ENCODE data around the gene ZMIZ1.

Gene ZMIZ1

DNA sequence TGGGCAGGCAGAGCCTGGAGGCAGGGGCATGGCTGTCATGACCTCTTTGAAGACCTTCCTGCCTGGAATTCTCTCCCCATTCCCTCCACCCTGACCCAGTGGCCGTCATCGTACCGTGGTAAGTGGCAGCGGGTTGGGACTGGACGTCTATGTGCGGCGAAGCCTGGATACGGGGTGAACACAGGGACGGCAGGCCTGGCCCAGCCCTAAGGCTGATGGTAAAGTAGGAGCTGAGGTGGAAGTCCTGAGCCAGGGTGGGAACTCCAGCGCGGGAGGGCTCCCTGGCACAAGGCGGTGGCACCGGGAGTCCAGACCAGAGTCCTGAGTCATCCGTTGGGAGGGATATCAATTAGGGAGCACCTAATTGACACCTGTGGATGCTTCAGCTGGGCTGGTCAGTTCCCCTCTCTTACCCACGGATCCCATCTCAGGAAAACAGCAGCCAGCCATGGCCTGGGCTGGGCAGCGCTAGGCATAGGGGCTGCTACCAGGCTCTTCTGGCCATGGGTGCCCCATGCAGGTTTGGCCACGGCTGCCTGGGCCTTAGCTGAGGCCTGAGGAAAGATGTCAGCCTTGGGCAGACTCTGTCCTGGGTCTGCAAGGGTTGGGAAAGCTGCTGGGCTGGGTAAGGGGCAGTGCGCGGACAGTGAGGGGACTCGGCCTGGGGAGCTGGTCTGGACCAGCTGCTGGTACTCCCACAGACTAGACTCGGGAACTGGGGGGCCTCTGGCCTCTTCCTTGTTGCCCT is 281.8 kb downstream of the ZMIZ1 start:
- Histone ChIP-seq H3K9me3 (ENCODE audit: control insufficient read depth in 5 of 5, low read length in 5 of 5) (no peaks in the 10 kb centered on the region), H3K27ac (ENCODE audit: low read depth, low read length) (no peak overlapping the region), H3K4me3 (ENCODE audit: low read depth in 1 of 5, low read length in 5 of 5) (no peak overlapping the region), H3K4me1 (ENCODE audit: control insufficient read depth in 5 of 5, insufficient read depth in 5 of 5, low read length in 5 of 5) (peaks cover 6 to 43% (median 35%) of the 10 kb centered on the region in 5 donors), H3K9ac (ENCODE audit: low read length in 5 of 5) (no peak overlapping the region), H3K36me3 (ENCODE audit: control insufficient read depth in 5 of 5, insufficient read depth in 5 of 5, low read length in 5 of 5) (peaks cover 2 to 62% (median 58%) of the 10 kb centered on the region in 5 donors), H3K27me3 (ENCODE audit: control insufficient read depth in 5 of 5, insufficient read depth in 4 of 5, low read length in 5 of 5) (no peaks in the 10 kb centered on the region)

GRCh38 chr10:79351332-79351731 is 282.6 kb downstream of the ZMIZ1 start:
- Histone ChIP-seq H3K36me3 (ENCODE audit: control insufficient read depth in 5 of 5, insufficient read depth in 5 of 5, low read length in 5 of 5) (peaks cover 2 to 64% (median 58%) of the 10 kb centered on the region in 5 donors), H3K4me1 (ENCODE audit: control insufficient read depth in 5 of 5, insufficient read depth in 5 of 5, low read length in 5 of 5) (peaks cover 4 to 35% (median 32%) of the 10 kb centered on the region in 5 donors), H3K27ac (ENCODE audit: low read depth, low read length) (no peak overlapping the region), H3K27me3 (ENCODE audit: control insufficient read depth in 5 of 5, insufficient read depth in 4 of 5, low read length in 5 of 5) (no peaks in the 10 kb centered on the region), H3K4me3 (ENCODE audit: low read depth in 1 of 5, low read length in 5 of 5) (no peak overlapping the region), H3K9me3 (ENCODE audit: control insufficient read depth in 5 of 5, low read length in 5 of 5) (no peaks in the 10 kb centered on the region), H3K9ac (ENCODE audit: low read length in 5 of 5) (no peak overlapping the region)

DNA sequence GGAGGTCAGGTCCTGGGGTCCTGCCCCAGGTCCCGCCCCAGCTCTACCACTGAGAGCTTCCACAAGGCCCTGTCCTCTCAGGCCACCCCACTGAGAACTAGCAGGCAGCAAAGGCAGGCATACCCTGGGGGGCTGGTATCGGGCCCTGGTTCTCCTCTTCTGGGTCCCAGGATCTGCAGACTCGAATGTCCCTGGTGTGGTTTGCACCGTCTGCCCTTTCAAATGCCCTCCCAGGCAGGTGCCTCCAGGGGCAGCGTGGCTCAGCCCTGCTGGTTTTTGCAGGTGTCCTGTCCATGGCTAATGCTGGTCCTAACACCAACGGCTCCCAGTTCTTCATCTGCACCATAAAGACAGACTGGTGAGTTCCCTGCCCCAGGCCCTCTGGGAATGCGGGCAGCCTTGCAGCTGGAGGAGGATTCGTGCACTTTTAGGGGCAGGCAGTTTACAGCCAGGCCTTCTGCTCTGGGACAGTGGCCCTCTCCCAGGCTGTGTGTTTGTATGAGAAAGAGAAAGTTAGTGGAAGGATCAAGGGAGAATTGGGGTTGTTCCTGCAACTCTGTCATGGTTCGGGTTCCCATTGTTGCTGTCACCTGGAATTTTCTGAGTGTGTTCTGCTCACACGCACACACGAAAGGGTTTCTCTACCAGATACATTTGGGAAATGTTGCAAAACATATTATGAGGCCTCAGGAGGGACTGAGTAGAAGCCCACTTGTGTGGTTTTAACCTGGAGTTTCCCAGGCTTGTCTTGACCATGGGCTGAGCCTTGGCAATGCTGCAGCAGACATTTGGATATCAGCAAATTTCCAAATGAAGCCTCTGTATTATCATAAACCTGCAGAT is 283.5 kb downstream of the ZMIZ1 start:
- H3K27me3 ChIP-seq (ENCODE audit: control insufficient read depth in 5 of 5, insufficient read depth in 4 of 5, low read length in 5 of 5) = no peaks in the 10 kb centered on the region
- peaks cover 2 to 64% (median 58%) of the 10 kb centered on the region in 5 donors for H3K36me3 ChIP-seq (ENCODE audit: control insufficient read depth in 5 of 5, insufficient read depth in 5 of 5, low read length in 5 of 5)
- H3K9ac ChIP-seq (ENCODE audit: low read length in 5 of 5) = no peak overlapping the region
- H3K27ac ChIP-seq (ENCODE audit: low read depth, low read length) = no peak overlapping the region
- H3K9me3 ChIP-seq (ENCODE audit: control insufficient read depth in 5 of 5, low read length in 5 of 5) = no peaks in the 10 kb centered on the region
- H3K4me1 ChIP-seq (ENCODE audit: control insufficient read depth in 5 of 5, insufficient read depth in 5 of 5, low read length in 5 of 5) = peaks cover 3 to 28% (median 24%) of the 10 kb centered on the region in 5 donors
- no peak overlapping the region for H3K4me3 ChIP-seq (ENCODE audit: low read depth in 1 of 5, low read length in 5 of 5)

GRCh38 chr10:79353000-79353406 is 284.2 kb downstream of the ZMIZ1 start:
- peaks cover 2 to 66% (median 58%) of the 10 kb centered on the region in 5 donors for H3K36me3 ChIP-seq (ENCODE audit: control insufficient read depth in 5 of 5, insufficient read depth in 5 of 5, low read length in 5 of 5)
- no peak overlapping the region for H3K4me3 ChIP-seq (ENCODE audit: low read depth in 1 of 5, low read length in 5 of 5)
- H3K9me3 ChIP-seq (ENCODE audit: control insufficient read depth in 5 of 5, low read length in 5 of 5) = no peaks in the 10 kb centered on the region
- H3K4me1 ChIP-seq (ENCODE audit: control insufficient read depth in 5 of 5, insufficient read depth in 5 of 5, low read length in 5 of 5) = peaks cover 3 to 24% (median 20%) of the 10 kb centered on the region in 5 donors
- H3K27ac ChIP-seq (ENCODE audit: low read depth, low read length) = no peak overlapping the region
- H3K27me3 ChIP-seq (ENCODE audit: control insufficient read depth in 5 of 5, insufficient read depth in 4 of 5, low read length in 5 of 5) = no peaks in the 10 kb centered on the region
- H3K9ac ChIP-seq (ENCODE audit: low read length in 5 of 5) = no peak overlapping the region

- no peak overlapping the region for H3K9ac ChIP-seq (ENCODE audit: low read length in 5 of 5)
- no peaks in the 10 kb centered on the region for H3K27me3 ChIP-seq (ENCODE audit: control insufficient read depth in 5 of 5, insufficient read depth in 4 of 5, low read length in 5 of 5)
- H3K9me3 ChIP-seq (ENCODE audit: control insufficient read depth in 5 of 5, low read length in 5 of 5) = no peaks in the 10 kb centered on the region
- peaks cover 0 to 17% (median 13%) of the 10 kb centered on the region in 5 donors for H3K4me1 ChIP-seq (ENCODE audit: control insufficient read depth in 5 of 5, insufficient read depth in 5 of 5, low read length in 5 of 5)
- no peak overlapping the region for H3K4me3 ChIP-seq (ENCODE audit: low read depth in 1 of 5, low read length in 5 of 5)
- no peak overlapping the region for H3K27ac ChIP-seq (ENCODE audit: low read depth, low read length)
- peaks cover 2 to 66% (median 58%) of the 10 kb centered on the region in 5 donors for H3K36me3 ChIP-seq (ENCODE audit: control insufficient read depth in 5 of 5, insufficient read depth in 5 of 5, low read length in 5 of 5)
Measured at GRCh38 chr10:79353726-79354125, 285.0 kb downstream of the ZMIZ1 start.

- Histone ChIP-seq H3K36me3 (ENCODE audit: control insufficient read depth in 5 of 5, insufficient read depth in 5 of 5, low read length in 5 of 5) (peaks cover 2 to 66% (median 56%) of the 10 kb centered on the region in 5 donors), H3K4me1 (ENCODE audit: control insufficient read depth in 5 of 5, insufficient read depth in 5 of 5, low read length in 5 of 5) (peaks cover 0 to 13% (median 8%) of the 10 kb centered on the region in 5 donors)
Measured at GRCh38 chr10:79354141-79354540, 285.4 kb downstream of the ZMIZ1 start.

GRCh38 chr10:79354615-79355014 is 285.8 kb downstream of the ZMIZ1 start:
- H3K36me3 ChIP-seq (ENCODE audit: control insufficient read depth in 5 of 5, insufficient read depth in 5 of 5, low read length in 5 of 5) = peaks cover 2 to 61% (median 51%) of the 10 kb centered on the region in 5 donors
- peaks cover 0 to 8% (median 4%) of the 10 kb centered on the region in 5 donors for H3K4me1 ChIP-seq (ENCODE audit: control insufficient read depth in 5 of 5, insufficient read depth in 5 of 5, low read length in 5 of 5)
- no peak overlapping the region for H3K4me3 ChIP-seq (ENCODE audit: low read depth in 1 of 5, low read length in 5 of 5)

More at GRCh38 chr10:79354141-79354540, 285.4 kb downstream of the ZMIZ1 start:
- H3K9ac ChIP-seq (ENCODE audit: low read length in 5 of 5) = no peak overlapping the region
- H3K4me3 ChIP-seq (ENCODE audit: low read depth in 1 of 5, low read length in 5 of 5) = no peak overlapping the region
- no peaks in the 10 kb centered on the region for H3K27me3 ChIP-seq (ENCODE audit: control insufficient read depth in 5 of 5, insufficient read depth in 4 of 5, low read length in 5 of 5)
- no peak overlapping the region for H3K27ac ChIP-seq (ENCODE audit: low read depth, low read length)
- H3K9me3 ChIP-seq (ENCODE audit: control insufficient read depth in 5 of 5, low read length in 5 of 5) = no peaks in the 10 kb centered on the region

GRCh38 chr10:79355420-79356017 is 286.8 kb downstream of the ZMIZ1 start:
- Histone ChIP-seq H3K36me3 (ENCODE audit: control insufficient read depth in 5 of 5, insufficient read depth in 5 of 5, low read length in 5 of 5) (peaks cover 2 to 52% (median 42%) of the 10 kb centered on the region in 5 donors), H3K27ac (ENCODE audit: low read depth, low read length) (no peak overlapping the region), H3K4me1 (ENCODE audit: control insufficient read depth in 5 of 5, insufficient read depth in 5 of 5, low read length in 5 of 5) (peaks cover 0 to 8% (median 2%) of the 10 kb centered on the region in 5 donors)

More at GRCh38 chr10:79354615-79355014, 285.8 kb downstream of the ZMIZ1 start:
- no peak overlapping the region for H3K27ac ChIP-seq (ENCODE audit: low read depth, low read length)
- H3K9me3 ChIP-seq (ENCODE audit: control insufficient read depth in 5 of 5, low read length in 5 of 5) = no peaks in the 10 kb centered on the region
- H3K9ac ChIP-seq (ENCODE audit: low read length in 5 of 5) = no peak overlapping the region
- H3K27me3 ChIP-seq (ENCODE audit: control insufficient read depth in 5 of 5, insufficient read depth in 4 of 5, low read length in 5 of 5) = no peaks in the 10 kb centered on the region

DNA sequence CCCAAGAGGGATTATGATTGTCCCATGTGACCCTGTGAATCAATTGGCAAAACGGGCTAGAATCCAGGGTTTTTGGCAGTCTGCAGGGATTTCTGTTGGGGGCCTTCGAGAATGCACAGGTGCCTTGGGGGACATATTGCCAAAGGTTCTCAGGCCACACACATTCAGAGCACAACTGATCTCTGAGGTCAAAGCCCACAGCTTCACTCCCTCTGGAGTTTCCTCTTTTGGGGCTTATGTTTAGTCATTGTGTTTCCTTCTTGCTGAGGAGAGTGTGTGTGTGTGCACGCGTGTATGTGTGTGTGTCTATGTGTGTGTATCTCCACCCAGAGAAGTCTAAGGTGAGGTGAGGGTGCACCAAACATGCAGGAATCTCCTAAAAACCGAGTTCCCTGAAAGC is 287.3 kb downstream of the ZMIZ1 start:
- H3K4me3 ChIP-seq (ENCODE audit: low read depth in 1 of 5, low read length in 5 of 5) = no peak overlapping the region
- no peak overlapping the region for H3K27ac ChIP-seq (ENCODE audit: low read depth, low read length)
- no peaks in the 10 kb centered on the region for H3K9me3 ChIP-seq (ENCODE audit: control insufficient read depth in 5 of 5, low read length in 5 of 5)
- peaks cover 0 to 8% (median 2%) of the 10 kb centered on the region in 5 donors for H3K4me1 ChIP-seq (ENCODE audit: control insufficient read depth in 5 of 5, insufficient read depth in 5 of 5, low read length in 5 of 5)
- H3K27me3 ChIP-seq (ENCODE audit: control insufficient read depth in 5 of 5, insufficient read depth in 4 of 5, low read length in 5 of 5) = no peaks in the 10 kb centered on the region
- peaks cover 2 to 47% (median 38%) of the 10 kb centered on the region in 5 donors for H3K36me3 ChIP-seq (ENCODE audit: control insufficient read depth in 5 of 5, insufficient read depth in 5 of 5, low read length in 5 of 5)
- H3K9ac ChIP-seq (ENCODE audit: low read length in 5 of 5) = no peak overlapping the region

More at GRCh38 chr10:79355420-79356017, 286.8 kb downstream of the ZMIZ1 start:
- Histone ChIP-seq H3K4me3 (ENCODE audit: low read depth in 1 of 5, low read length in 5 of 5) (no peak overlapping the region), H3K9me3 (ENCODE audit: control insufficient read depth in 5 of 5, low read length in 5 of 5) (no peaks in the 10 kb centered on the region), H3K9ac (ENCODE audit: low read length in 5 of 5) (no peak overlapping the region), H3K27me3 (ENCODE audit: control insufficient read depth in 5 of 5, insufficient read depth in 4 of 5, low read length in 5 of 5) (no peaks in the 10 kb centered on the region)
